ENCODE data around the gene TNFRSF4.
"Not testable (repeated sequence)": the region's sequence is repeated elsewhere in the genome, so short reads cannot be mapped to it uniquely, and the experiment has no call there.

Gene TNFRSF4

GRCh38 chr1:1250786-1251284 lies 36.9 kb upstream of the TNFRSF4 start:
- Histone ChIP-seq H3K27me3 (ENCODE audit: insufficient read depth, poor library complexity, severe bottlenecking) (peaks cover 10% of the 10 kb centered on the region), H3K27ac (replicated peaks) (no peak overlapping the region), H3K4me3 (replicated peaks; ENCODE audit: insufficient read depth, low read length) (no peak overlapping the region)
- TF ChIP-seq SPI1 (IDR thresholded peaks at IDR 0.05; ENCODE audit: borderline replicate concordance, low read depth), result no peak
- TF ChIP-seq POLR2AphosphoS5 (IDR thresholded peaks at IDR 0.05; ENCODE audit: low read depth), result no peak
- no peak for TF ChIP-seq GABPA (IDR thresholded peaks at IDR 0.05; ENCODE audit: low read depth)
- TF ChIP-seq REST (IDR thresholded peaks at IDR 0.05; ENCODE audit: insufficient replicate concordance, low read depth), result no peak
- no peak for TF ChIP-seq CTCF (IDR thresholded peaks at IDR 0.05; ENCODE audit: insufficient read depth, low read length)
- DNase-seq (ENCODE audit: low read depth in 1 of 2, low spot score in 1 of 2), result no peak

GRCh38 chr1:1248009-1248913 lies 34.3 kb upstream of the TNFRSF4 start:
- not testable (repeated sequence) for DNase-seq (ENCODE audit: low read depth in 1 of 2, low spot score in 1 of 2); H3K4me3 ChIP-seq (replicated peaks; ENCODE audit: insufficient read depth, low read length); H3K27me3 ChIP-seq (ENCODE audit: insufficient read depth, poor library complexity, severe bottlenecking); H3K27ac ChIP-seq (replicated peaks)

GRCh38 chr1:1247341-1247913 lies 33.5 kb upstream of the TNFRSF4 start:
- no peak for DNase-seq (ENCODE audit: low read depth in 1 of 2, low spot score in 1 of 2)
- TF ChIP-seq POLR2AphosphoS5 (IDR thresholded peaks at IDR 0.05; ENCODE audit: low read depth) (no peak), REST (IDR thresholded peaks at IDR 0.05; ENCODE audit: insufficient replicate concordance, low read depth) (no peak), CTCF (IDR thresholded peaks at IDR 0.05; ENCODE audit: insufficient read depth, low read length) (no peak), SPI1 (IDR thresholded peaks at IDR 0.05; ENCODE audit: borderline replicate concordance, low read depth) (no peak), GABPA (IDR thresholded peaks at IDR 0.05; ENCODE audit: low read depth) (no peak)
- Histone ChIP-seq H3K27ac (replicated peaks) (no peak overlapping the region), H3K27me3 (ENCODE audit: insufficient read depth, poor library complexity, severe bottlenecking) (peaks cover 10% of the 10 kb centered on the region), H3K4me3 (replicated peaks; ENCODE audit: insufficient read depth, low read length) (no peak overlapping the region)

- Histone ChIP-seq H3K27ac (replicated peaks) (no peak within 1 kb of the TSS), H3K27me3 (ENCODE audit: insufficient read depth, poor library complexity, severe bottlenecking) (peaks cover 10% of the 10 kb centered on the region), H3K4me3 (replicated peaks; ENCODE audit: insufficient read depth, low read length) (no peak within 1 kb of the TSS)
- TF ChIP-seq POLR2AphosphoS5 (IDR thresholded peaks at IDR 0.05; ENCODE audit: low read depth), result no peak
- TF ChIP-seq CTCF (IDR thresholded peaks at IDR 0.05; ENCODE audit: insufficient read depth, low read length), result no peak
- no peak for TF ChIP-seq REST (IDR thresholded peaks at IDR 0.05; ENCODE audit: insufficient replicate concordance, low read depth)
- DNase-seq (ENCODE audit: low read depth in 1 of 2, low spot score in 1 of 2), result no peak
Observed at GRCh38 chr1:1246577-1247340, 32.8 kb upstream of the TNFRSF4 start, which contains the start of gene C1QTNF12. Gene C1QTNF12 (minus strand): TSS chr1:1246722. CDS start chr1:1246690, 32 bp downstream.

All from HL-60 (cell line).